HG03558 (cell line): ENCODE results near the gene CALCR.

ENCODE experiments used
- ATAC-seq: cut with Tn5 transposase; IDR thresholded peaks from one replicate; pipeline ENCODE4 v1.9.1; 2021; ENCODE audit warnings: moderate number of reproducible peaks; ENCODE audit not compliant: unreplicated experiment; ENCODE audit errors: extremely low read depth

Gene CALCR

DNA sequence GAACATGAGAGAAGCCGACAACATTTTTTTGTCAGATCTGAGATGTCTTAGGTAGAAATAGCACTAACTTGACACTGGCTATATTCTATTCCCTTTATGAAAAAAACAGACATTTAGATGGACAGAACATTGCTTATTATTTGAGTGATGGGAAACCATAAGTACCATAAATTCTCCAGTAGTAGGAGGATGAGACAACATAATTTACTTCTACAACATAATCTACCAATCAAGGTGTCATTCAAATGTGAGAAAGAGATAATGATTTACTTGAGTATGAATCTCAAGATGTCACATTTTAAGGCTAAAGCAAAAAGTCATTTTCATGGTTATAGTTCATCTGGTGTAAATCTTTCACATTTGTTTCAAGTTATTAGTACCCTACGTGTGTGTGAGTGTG is 110.8 kb downstream of the CALCR start:
- no peak for ATAC-seq

DNA sequence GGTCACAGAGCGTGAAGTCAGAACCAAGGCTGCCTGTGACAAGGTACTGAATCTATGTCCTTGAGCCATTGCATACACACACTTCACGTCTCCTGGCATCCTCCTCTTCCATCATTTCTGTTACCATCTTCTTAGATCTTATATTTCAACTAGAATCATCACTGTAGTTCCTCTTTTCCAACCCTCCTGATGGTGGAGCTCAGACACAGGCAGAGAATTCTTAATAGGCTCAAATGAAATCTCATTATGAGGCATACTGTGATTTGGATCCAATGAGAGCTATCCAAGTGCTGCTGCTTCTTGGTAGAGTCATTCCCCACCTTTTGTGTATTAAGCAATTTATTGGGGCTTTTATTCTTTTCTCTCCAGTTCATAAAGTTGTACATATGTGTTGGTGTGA is 113.2 kb downstream of the CALCR start:
- no peak for ATAC-seq

DNA sequence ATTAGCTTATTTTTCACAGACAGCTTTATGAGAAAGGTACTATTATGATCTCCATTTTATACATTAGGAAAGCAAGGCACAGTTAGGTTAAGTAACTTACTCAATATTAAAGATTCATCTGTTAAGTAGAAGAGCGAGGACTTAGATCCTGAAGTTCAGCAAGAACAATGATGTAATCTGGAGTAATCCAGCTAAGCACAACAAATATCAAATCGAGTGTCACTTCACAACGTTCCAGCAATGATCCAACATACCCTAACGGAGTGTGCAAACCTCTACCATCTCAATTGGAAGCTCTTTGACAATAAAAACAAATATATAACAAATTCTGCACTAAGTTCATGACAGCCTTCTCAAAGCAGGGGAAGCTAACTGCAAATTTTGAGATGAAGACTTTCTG is 121.3 kb downstream of the CALCR start:
- ATAC-seq, result no peak

DNA sequence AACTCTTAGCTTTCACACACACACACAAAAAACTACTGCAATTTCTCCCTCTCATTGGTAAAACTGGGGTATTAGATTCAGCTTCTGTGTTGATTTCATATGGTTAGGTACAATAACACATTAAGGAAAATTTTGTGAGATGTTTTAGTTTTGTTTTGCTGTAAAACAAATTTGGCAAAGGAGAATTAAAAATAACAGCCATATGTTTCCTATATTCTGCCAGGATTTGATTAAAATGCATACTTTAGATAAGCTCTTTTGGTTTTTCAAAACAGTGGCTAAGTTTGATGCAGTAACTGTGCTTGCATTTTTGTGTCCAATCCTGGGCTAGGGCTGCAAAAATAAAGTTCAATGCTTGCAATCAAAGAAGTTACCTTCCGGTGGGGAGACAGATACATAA is 126.3 kb downstream of the CALCR start:
- no peak for ATAC-seq

GRCh38 chr7:93447509-93447908 is 127.0 kb downstream of the CALCR start:
- ATAC-seq, result no peak

- ATAC-seq, result no peak
These were observed 131.9 kb downstream of the CALCR start for GRCh38 chr7:93442478-93443224.

DNA sequence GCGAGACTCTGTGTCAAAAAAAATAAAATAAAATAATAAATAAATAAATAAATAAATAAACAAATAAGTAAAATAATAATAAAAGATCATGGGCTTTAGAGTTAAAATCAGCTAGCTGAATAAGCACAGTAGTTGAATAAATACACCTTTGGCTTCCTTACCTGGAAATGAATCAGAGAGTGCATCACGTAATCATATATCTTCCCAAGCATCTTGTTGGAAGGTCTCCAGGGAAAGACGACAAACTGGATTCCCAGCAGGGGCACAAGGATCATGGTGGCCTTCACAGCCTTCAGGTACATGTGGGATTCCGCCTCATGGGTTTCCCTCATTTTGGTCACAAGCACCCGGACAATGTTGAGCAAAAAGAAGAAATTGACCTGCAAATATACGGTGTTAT is 138.7 kb downstream of the CALCR start:
- ATAC-seq, result no peak

DNA sequence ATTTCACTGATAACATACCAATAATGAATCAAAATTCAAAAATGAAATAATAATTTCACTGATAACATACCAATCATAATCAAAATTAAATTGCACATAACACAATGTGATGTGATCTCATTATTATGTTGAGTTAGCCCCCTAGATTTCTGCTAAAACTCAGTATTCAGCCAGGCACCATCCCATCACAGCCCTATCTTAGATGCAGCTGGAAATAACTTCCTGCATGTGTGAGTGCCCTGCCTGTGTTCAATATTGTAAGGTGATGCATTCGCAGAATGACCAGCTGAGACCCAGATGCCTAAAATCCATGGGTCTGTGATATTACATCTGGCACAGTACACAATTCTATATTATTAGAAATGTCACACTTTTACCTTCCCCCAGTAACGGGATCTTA is 142.4 kb downstream of the CALCR start:
- ATAC-seq, result no peak

GRCh38 chr7:93430917-93431588 is 143.5 kb downstream of the CALCR start:
- ATAC-seq, result no peak

GRCh38 chr7:93429563-93429962 is 145.0 kb downstream of the CALCR start:
- no peak for ATAC-seq

- no peak for ATAC-seq
These were observed 147.4 kb downstream of the CALCR start for GRCh38 chr7:93427107-93427506.

DNA sequence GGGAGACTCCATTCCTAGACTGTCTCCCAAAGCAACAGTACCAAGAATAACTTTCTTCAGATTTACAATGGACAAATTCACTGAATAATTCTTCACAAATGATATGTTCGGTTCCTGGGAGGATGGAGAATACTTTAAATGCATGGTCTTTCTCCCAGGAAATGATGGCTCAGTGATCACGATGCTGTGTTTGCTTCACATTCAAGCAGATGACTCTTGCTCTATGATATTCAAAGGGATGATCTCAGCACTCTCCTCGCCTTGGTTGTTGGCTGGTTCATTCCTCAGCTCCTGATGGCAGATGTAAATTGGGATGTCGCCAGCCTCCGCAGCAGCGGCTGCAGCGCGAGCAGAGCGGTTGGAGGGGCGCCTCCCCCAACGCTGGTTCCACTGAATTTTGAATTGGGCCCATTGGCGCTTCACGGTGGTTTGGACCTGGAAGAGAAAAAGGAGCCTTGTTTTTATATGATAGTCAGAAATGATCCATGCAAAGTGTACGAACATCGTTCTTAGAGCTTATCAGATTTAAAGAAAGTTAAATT is 148.3 kb downstream of the CALCR start:
- ATAC-seq, result no peak

DNA sequence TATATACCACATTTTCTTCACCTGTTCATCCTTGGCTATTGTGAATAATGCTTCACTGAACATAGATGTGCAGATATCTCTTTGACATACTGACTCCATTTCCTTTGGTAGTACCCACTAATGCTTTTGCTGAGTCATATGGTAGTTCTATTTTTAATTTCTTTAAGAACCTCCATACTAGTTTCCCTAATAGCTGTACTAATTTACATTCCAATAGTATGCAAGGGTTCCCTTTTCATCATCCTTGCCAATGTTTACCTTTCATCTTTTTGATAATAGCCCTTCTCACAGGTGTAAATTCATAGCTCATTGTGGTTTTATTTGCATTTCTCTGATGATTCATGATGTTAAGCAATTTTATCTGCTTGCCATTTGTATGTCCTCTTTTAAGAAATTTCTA is 159.9 kb downstream of the CALCR start:
- ATAC-seq, result no peak

- ATAC-seq, result no peak
These were observed 165.2 kb downstream of the CALCR start for GRCh38 chr7:93409324-93409723.

- ATAC-seq, result no peak
These were observed 167.3 kb downstream of the CALCR start for GRCh38 chr7:93407239-93407638.

- ATAC-seq, result no peak
These were observed 171.6 kb downstream of the CALCR start for GRCh38 chr7:93402944-93403343.

DNA sequence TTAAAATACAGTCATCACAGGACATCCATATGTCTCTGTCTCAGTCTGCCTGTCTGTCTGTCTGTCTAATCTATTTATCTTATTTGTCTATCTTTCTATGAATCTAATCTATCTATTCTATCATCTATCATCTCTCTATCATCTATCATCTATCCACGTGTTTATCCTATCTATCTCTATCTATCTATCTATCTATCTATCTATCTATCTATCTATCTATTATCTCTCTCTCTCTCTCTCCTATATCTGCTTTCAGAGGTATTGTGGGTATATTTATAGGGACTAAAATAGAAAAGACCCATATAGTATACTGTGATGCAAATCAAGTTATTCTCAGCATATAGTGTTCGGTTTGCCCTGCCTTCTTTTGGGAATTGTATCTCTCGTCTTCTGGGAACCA is 174.9 kb downstream of the CALCR start:
- ATAC-seq, result no peak

- ATAC-seq, result no peak
These were observed 181.5 kb downstream of the CALCR start for GRCh38 chr7:93392984-93393383.

DNA sequence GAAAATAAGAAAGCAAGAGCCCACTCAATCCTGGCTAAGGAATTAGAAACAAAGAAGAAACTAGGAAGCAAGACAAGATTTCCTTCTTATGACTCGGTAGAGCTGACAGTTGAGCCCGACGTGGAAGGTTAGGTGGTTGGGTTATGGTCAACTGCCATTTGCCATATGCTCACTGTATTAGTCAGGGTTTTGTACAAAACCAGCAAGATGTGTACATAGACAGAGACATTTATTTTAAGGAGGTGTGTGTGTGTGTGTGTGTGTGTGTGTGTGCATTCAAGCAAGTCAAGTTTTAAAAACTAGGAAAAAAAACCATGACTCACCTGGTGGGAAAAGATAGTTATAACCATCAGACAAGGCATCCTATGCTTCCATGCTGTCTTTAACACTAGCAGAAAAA is 183.9 kb downstream of the CALCR start:
- no peak for ATAC-seq

DNA sequence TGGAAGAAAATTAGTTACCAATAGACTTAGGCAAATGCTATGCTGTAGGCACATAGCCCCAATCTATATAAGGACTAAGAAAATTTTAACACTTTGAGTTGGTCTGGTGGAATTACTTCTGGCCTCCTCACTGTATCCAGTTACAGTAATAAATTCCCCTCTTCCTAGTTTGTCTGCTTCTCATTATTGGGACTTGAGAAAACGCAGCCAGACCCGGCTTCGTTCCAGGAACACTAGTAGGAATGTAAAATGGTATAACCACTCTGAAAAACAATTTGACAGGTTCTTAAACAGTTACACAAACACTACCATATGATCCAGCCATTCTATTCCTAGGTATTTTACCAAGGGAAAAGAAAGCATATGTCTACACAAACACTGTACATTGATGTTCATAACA is 192.2 kb downstream of the CALCR start:
- ATAC-seq, result no peak

GRCh38 chr7:93378131-93378760 is 196.3 kb downstream of the CALCR start:
- no peak for ATAC-seq
